Epithelial cell of esophagus (primary cell): ENCODE measurements around the gene CBL.
A peak's percentile ranks its signal among the peaks of the same experiment; 100 is the strongest.
"Not testable (repeated sequence)": the region's sequence is repeated elsewhere in the genome, so short reads cannot be mapped to it uniquely, and the experiment has no call there.

Source experiments
- DNase-seq: peaks from one replicate; pipeline ENCODE4 v3.0.0; 2010; ENCODE audit warnings: low read depth
- H3K4me3 ChIP-seq: 2 replicates; pipeline ENCODE4 v1.5.1; 2011; ENCODE audit warnings: mild to moderate bottlenecking, low read length, control low read depth
- TF ChIP-seq, protein P1 (sequence below): IDR thresholded peaks from 2 replicates; pipeline ENCODE4 v1.5.1; 2011; ENCODE audit warnings: low read depth, mild to moderate bottlenecking, low read length, control low read depth, inconsistent platforms; ENCODE audit not compliant: insufficient read depth; ENCODE audit errors: missing control alignments

The CBL gene

DNA sequence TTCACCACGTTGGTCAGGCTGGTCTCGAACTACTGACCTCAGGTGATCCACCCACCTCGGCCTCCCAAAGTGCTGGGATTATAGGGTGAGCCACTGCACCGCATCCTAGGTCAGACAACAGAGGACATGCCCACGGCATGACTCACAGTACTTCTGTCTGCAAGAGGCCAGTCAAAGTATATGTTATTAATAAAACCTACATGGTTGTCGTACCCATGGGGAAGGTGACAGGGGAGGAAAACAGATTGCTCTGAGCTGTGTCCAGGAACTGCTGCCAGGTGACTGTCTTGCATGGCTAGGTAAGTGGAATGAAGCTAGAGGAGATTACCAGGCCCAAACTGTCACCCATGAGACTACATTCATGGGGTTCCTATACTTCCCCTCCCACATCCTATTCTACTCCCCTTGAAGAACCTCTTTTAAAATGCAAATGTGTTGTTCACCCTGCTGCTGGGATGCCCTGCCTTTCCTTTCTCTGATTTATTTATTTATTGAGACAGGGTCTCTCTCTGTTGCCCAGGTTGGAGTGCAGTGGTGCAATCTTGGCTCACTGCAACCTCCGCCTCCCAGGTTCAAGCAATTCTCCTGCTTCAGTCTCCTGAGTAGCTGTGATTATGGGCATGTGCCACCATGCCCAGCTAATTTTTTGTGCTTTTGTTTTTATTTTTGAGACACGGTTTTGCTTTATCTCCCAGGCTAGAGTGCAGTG is 39.6 kb upstream of the CBL start:
- TF ChIP-seq, protein P1, sequence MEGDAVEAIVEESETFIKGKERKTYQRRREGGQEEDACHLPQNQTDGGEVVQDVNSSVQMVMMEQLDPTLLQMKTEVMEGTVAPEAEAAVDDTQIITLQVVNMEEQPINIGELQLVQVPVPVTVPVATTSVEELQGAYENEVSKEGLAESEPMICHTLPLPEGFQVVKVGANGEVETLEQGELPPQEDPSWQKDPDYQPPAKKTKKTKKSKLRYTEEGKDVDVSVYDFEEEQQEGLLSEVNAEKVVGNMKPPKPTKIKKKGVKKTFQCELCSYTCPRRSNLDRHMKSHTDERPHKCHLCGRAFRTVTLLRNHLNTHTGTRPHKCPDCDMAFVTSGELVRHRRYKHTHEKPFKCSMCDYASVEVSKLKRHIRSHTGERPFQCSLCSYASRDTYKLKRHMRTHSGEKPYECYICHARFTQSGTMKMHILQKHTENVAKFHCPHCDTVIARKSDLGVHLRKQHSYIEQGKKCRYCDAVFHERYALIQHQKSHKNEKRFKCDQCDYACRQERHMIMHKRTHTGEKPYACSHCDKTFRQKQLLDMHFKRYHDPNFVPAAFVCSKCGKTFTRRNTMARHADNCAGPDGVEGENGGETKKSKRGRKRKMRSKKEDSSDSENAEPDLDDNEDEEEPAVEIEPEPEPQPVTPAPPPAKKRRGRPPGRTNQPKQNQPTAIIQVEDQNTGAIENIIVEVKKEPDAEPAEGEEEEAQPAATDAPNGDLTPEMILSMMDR, result no peak
- DNase-seq, result peak; percentile 82

GRCh38 chr11:119167077-119167458 is 39.1 kb upstream of the CBL start:
- H3K4me3 ChIP-seq, DNase-seq: not testable (repeated sequence)

More for the DNA sequence above, 39.6 kb upstream of the CBL start:
- no peak overlapping the region for H3K4me3 ChIP-seq

DNA sequence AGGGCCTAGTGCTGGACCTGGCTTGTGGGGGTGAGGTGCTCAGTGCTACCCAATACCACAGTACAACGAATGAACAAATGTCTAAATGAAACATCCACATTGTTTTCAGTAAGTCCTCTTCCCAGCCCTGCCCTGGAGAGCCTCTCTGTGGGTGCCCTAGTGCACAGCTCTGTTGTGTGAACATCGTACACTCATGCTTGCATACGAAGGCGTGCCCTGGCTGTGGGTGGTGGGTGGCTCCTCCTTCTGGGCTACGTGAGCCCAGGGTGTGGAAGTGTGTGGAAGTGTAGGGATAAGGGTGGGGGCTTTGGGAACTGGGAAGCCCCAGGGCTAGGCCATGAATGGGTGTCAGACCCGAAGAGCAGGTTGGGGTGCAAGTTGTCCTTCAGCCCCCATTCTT is 38.2 kb upstream of the CBL start:
- peak; percentile 91 for DNase-seq
- TF ChIP-seq, protein P1, result peak; percentile 12

GRCh38 chr11:119168471-119169281 is 37.5 kb upstream of the CBL start, which contains the start of gene NLRX1:
Gene NLRX1 (plus strand): TSS chr11:119168725. CDS start chr11:119171404, 2,679 bp downstream.
- peak within 1 kb of the TSS; percentile 58 for H3K4me3 ChIP-seq
- TF ChIP-seq, protein P1, result peak; percentile 74
- peak; percentile 80 for DNase-seq

More for the DNA sequence above, 38.2 kb upstream of the CBL start:
- H3K4me3 ChIP-seq, result peak overlapping the region; percentile 58

GRCh38 chr11:119169282-119169719 is 36.8 kb upstream of the CBL start:
- H3K4me3 ChIP-seq, result peak overlapping the region; percentile 58
- peak; percentile 50 for DNase-seq
- TF ChIP-seq, protein P1, result no peak

DNA sequence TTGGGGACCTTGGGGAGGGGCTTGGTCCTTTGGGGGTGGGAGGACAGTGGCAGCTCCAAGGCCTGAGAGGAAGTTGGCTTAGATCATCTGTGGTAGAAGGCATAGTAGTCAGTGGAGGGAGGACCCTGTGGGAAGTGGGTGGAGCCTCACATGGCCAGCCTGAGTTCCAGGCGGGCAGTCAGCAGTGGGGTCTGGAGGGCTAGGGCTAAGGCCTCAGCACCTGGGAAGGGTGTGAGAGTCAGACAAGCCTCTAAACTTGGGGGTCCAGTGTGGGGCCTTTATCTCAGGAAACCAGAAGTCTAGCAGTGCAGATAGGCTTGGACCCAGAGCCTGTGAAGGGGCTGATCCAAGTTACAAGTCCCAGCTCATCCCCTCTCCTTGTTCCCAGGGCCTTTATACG is 33.6 kb upstream of the CBL start:
- DNase-seq, result no peak
- no peak overlapping the region for H3K4me3 ChIP-seq
- TF ChIP-seq, protein P1, result no peak

GRCh38 chr11:119173453-119173852 is 32.7 kb upstream of the CBL start:
- DNase-seq, result no peak
- no peak overlapping the region for H3K4me3 ChIP-seq
- TF ChIP-seq, protein P1, result no peak
